GM18517 (cell line): ENCODE results near the gene FEN1.
A peak's percentile ranks its signal among the peaks of the same experiment; 100 is the strongest.

Experiments used
- ATAC-seq: cut with Tn5 transposase; IDR thresholded peaks from one replicate; pipeline ENCODE4 v1.9.1; 2021; ENCODE audit warnings: mild to moderate bottlenecking, moderate library complexity; ENCODE audit not compliant: unreplicated experiment

Gene FEN1

GRCh38 chr11:61774411-61774810 is 18.3 kb upstream of the FEN1 start:
- no peak for ATAC-seq

- ATAC-seq, result no peak
Observed at GRCh38 chr11:61775106-61775505, 17.6 kb upstream of the FEN1 start.

GRCh38 chr11:61775606-61776554 is 16.8 kb upstream of the FEN1 start:
- no peak for ATAC-seq

- ATAC-seq, result no peak
Observed at GRCh38 chr11:61776561-61777075, 16.1 kb upstream of the FEN1 start.

- no peak for ATAC-seq
Observed at GRCh38 chr11:61777234-61778090, 15.2 kb upstream of the FEN1 start.

GRCh38 chr11:61778357-61778886 is 14.3 kb upstream of the FEN1 start:
- ATAC-seq, result no peak

GRCh38 chr11:61778920-61779650 is 13.6 kb upstream of the FEN1 start:
- ATAC-seq, result no peak

- no peak for ATAC-seq
Observed at GRCh38 chr11:61779666-61780525, 12.8 kb upstream of the FEN1 start.

- no peak for ATAC-seq
Observed at GRCh38 chr11:61780581-61781162, 12.0 kb upstream of the FEN1 start.

GRCh38 chr11:61781585-61781984 is 11.1 kb upstream of the FEN1 start:
- no peak for ATAC-seq

GRCh38 chr11:61782299-61782698 is 10.4 kb upstream of the FEN1 start:
- ATAC-seq, result no peak

GRCh38 chr11:61782841-61783240 is 9.9 kb upstream of the FEN1 start:
- no peak for ATAC-seq

- ATAC-seq, result no peak
Observed at GRCh38 chr11:61783717-61784505, 8.8 kb upstream of the FEN1 start.

- ATAC-seq, result no peak
Observed at GRCh38 chr11:61784506-61784805, 8.3 kb upstream of the FEN1 start.

- ATAC-seq, result no peak
Observed at GRCh38 chr11:61785837-61786402, 6.8 kb upstream of the FEN1 start.

GRCh38 chr11:61787928-61788491 is 4.7 kb upstream of the FEN1 start:
- ATAC-seq, result no peak

GRCh38 chr11:61791737-61792309 is 888 bp upstream of the FEN1 start:
- ATAC-seq, result peak; percentile 14
